SK-N-MC (cell line): ENCODE data around the gene GARIN5A.

ENCODE experiments used
- EZH2 ChIP-seq: fragments of 200-600 bp; sonication (generic); IDR thresholded peaks from one replicate; pipeline ENCODE4 v1.6.1; 2017; ENCODE audit warnings: antibody characterized with exemption
- POLR2AphosphoS5 ChIP-seq: IDR thresholded peaks from 2 replicates; pipeline ENCODE4 v1.6.1; 2012; ENCODE audit warnings: mild to moderate bottlenecking, low read depth, low read length, borderline replicate concordance

GRCh38 chr19:50434525-50434924, 42.1 kb downstream of the GARIN5A start:
- TF ChIP-seq EZH2: no peak
- TF ChIP-seq POLR2AphosphoS5: no peak
